ENCODE data around the gene CASP2. TPM values are rescaled to one million over a fixed set of nuclear protein-coding genes. Genes with fewer than 3 reads are reported as not detected.

The CASP2 gene
- 12.2 and 13.1 TPM in 2 replicates for total RNA-seq (2014; rRNA removed; shearing (Covaris generic))

GRCh38 chr7:143287935-143288826, at the start of gene CASP2:
CASP2 (plus strand) TSS chr7:143288351; CDS start chr7:143288456, 105 bp downstream.
- peak; percentile 100 for DNase-seq
- H3K27me3 ChIP-seq (ENCODE audit: control insufficient read depth, insufficient read depth, low read length) = peaks cover 23% of the 10 kb centered on the region
- H3K36me3 ChIP-seq (replicated peaks; ENCODE audit: control insufficient read depth, insufficient read depth, low read length) = peaks cover 11% of the 10 kb centered on the region
- peak within 1 kb of the TSS; percentile 95 for H3K4me3 ChIP-seq (ENCODE audit: insufficient read depth, low read depth, low read length)

- H3K27me3 ChIP-seq (ENCODE audit: control insufficient read depth, insufficient read depth, low read length) = no peaks in the 10 kb centered on the region
- no peaks in the 10 kb centered on the region for H3K36me3 ChIP-seq (replicated peaks; ENCODE audit: control insufficient read depth, insufficient read depth, low read length)
- H3K4me3 ChIP-seq (ENCODE audit: insufficient read depth, low read depth, low read length) = no peak overlapping the region
- no peak for DNase-seq
Observed at GRCh38 chr7:143239813-143240212, 48.3 kb upstream of the CASP2 start.

GRCh38 chr7:143240291-143241168, 47.6 kb upstream of the CASP2 start:
- peak; percentile 54 for DNase-seq
- Histone ChIP-seq H3K36me3 (replicated peaks; ENCODE audit: control insufficient read depth, insufficient read depth, low read length) (no peaks in the 10 kb centered on the region), H3K4me3 (ENCODE audit: insufficient read depth, low read depth, low read length) (no peak overlapping the region), H3K27me3 (ENCODE audit: control insufficient read depth, insufficient read depth, low read length) (no peaks in the 10 kb centered on the region)

- no peaks in the 10 kb centered on the region for H3K36me3 ChIP-seq (replicated peaks; ENCODE audit: control insufficient read depth, insufficient read depth, low read length)
- no peak overlapping the region for H3K4me3 ChIP-seq (ENCODE audit: insufficient read depth, low read depth, low read length)
- no peak for DNase-seq
- no peaks in the 10 kb centered on the region for H3K27me3 ChIP-seq (ENCODE audit: control insufficient read depth, insufficient read depth, low read length)
Observed at GRCh38 chr7:143242306-143242705, 45.8 kb upstream of the CASP2 start.

GRCh38 chr7:143243111-143243510, 45.0 kb upstream of the CASP2 start:
- H3K27me3 ChIP-seq (ENCODE audit: control insufficient read depth, insufficient read depth, low read length) = no peaks in the 10 kb centered on the region
- no peaks in the 10 kb centered on the region for H3K36me3 ChIP-seq (replicated peaks; ENCODE audit: control insufficient read depth, insufficient read depth, low read length)
- no peak for DNase-seq
- no peak overlapping the region for H3K4me3 ChIP-seq (ENCODE audit: insufficient read depth, low read depth, low read length)

GRCh38 chr7:143243614-143244013, 44.5 kb upstream of the CASP2 start:
- Histone ChIP-seq H3K27me3 (ENCODE audit: control insufficient read depth, insufficient read depth, low read length) (no peaks in the 10 kb centered on the region), H3K36me3 (replicated peaks; ENCODE audit: control insufficient read depth, insufficient read depth, low read length) (no peaks in the 10 kb centered on the region), H3K4me3 (ENCODE audit: insufficient read depth, low read depth, low read length) (no peak overlapping the region)
- DNase-seq = no peak

GRCh38 chr7:143244321-143244720, 43.8 kb upstream of the CASP2 start:
- DNase-seq = no peak
- no peaks in the 10 kb centered on the region for H3K36me3 ChIP-seq (replicated peaks; ENCODE audit: control insufficient read depth, insufficient read depth, low read length)
- H3K27me3 ChIP-seq (ENCODE audit: control insufficient read depth, insufficient read depth, low read length) = no peaks in the 10 kb centered on the region
- no peak overlapping the region for H3K4me3 ChIP-seq (ENCODE audit: insufficient read depth, low read depth, low read length)

- no peaks in the 10 kb centered on the region for H3K27me3 ChIP-seq (ENCODE audit: control insufficient read depth, insufficient read depth, low read length)
- no peaks in the 10 kb centered on the region for H3K36me3 ChIP-seq (replicated peaks; ENCODE audit: control insufficient read depth, insufficient read depth, low read length)
Observed at GRCh38 chr7:143245123-143245522, 43.0 kb upstream of the CASP2 start.

GRCh38 chr7:143247372-143247771, 40.8 kb upstream of the CASP2 start:
- Histone ChIP-seq H3K4me3 (ENCODE audit: insufficient read depth, low read depth, low read length) (no peak overlapping the region), H3K27me3 (ENCODE audit: control insufficient read depth, insufficient read depth, low read length) (no peaks in the 10 kb centered on the region), H3K36me3 (replicated peaks; ENCODE audit: control insufficient read depth, insufficient read depth, low read length) (no peaks in the 10 kb centered on the region)
- DNase-seq = no peak

More at GRCh38 chr7:143245123-143245522, 43.0 kb upstream of the CASP2 start:
- no peak for DNase-seq
- H3K4me3 ChIP-seq (ENCODE audit: insufficient read depth, low read depth, low read length) = no peak overlapping the region

GRCh38 chr7:143248761-143249354, 39.3 kb upstream of the CASP2 start:
- DNase-seq = no peak
- no peak overlapping the region for H3K4me3 ChIP-seq (ENCODE audit: insufficient read depth, low read depth, low read length)
- H3K36me3 ChIP-seq (replicated peaks; ENCODE audit: control insufficient read depth, insufficient read depth, low read length) = no peaks in the 10 kb centered on the region
- no peaks in the 10 kb centered on the region for H3K27me3 ChIP-seq (ENCODE audit: control insufficient read depth, insufficient read depth, low read length)

- no peak overlapping the region for H3K4me3 ChIP-seq (ENCODE audit: insufficient read depth, low read depth, low read length)
- no peak for DNase-seq
- no peaks in the 10 kb centered on the region for H3K36me3 ChIP-seq (replicated peaks; ENCODE audit: control insufficient read depth, insufficient read depth, low read length)
- H3K27me3 ChIP-seq (ENCODE audit: control insufficient read depth, insufficient read depth, low read length) = no peaks in the 10 kb centered on the region
Observed at GRCh38 chr7:143250199-143250598, 38.0 kb upstream of the CASP2 start.

- DNase-seq = no peak
- no peaks in the 10 kb centered on the region for H3K27me3 ChIP-seq (ENCODE audit: control insufficient read depth, insufficient read depth, low read length)
- H3K4me3 ChIP-seq (ENCODE audit: insufficient read depth, low read depth, low read length) = no peak overlapping the region
- H3K36me3 ChIP-seq (replicated peaks; ENCODE audit: control insufficient read depth, insufficient read depth, low read length) = no peaks in the 10 kb centered on the region
Observed at GRCh38 chr7:143250822-143251221, 37.3 kb upstream of the CASP2 start.

GRCh38 chr7:143252006-143252405, 36.1 kb upstream of the CASP2 start:
- DNase-seq = no peak
- no peaks in the 10 kb centered on the region for H3K36me3 ChIP-seq (replicated peaks; ENCODE audit: control insufficient read depth, insufficient read depth, low read length)
- H3K4me3 ChIP-seq (ENCODE audit: insufficient read depth, low read depth, low read length) = no peak overlapping the region
- no peaks in the 10 kb centered on the region for H3K27me3 ChIP-seq (ENCODE audit: control insufficient read depth, insufficient read depth, low read length)

- DNase-seq = no peak
- Histone ChIP-seq H3K36me3 (replicated peaks; ENCODE audit: control insufficient read depth, insufficient read depth, low read length) (no peaks in the 10 kb centered on the region), H3K4me3 (ENCODE audit: insufficient read depth, low read depth, low read length) (no peak overlapping the region), H3K27me3 (ENCODE audit: control insufficient read depth, insufficient read depth, low read length) (no peaks in the 10 kb centered on the region)
Observed at GRCh38 chr7:143255564-143255963, 32.6 kb upstream of the CASP2 start.

All from H7 (cell line).